Stimulated activated CD4-positive, alpha-beta T cell treated with anti-CD3 and anti-CD28 coated beads, Interleukin-4, amount 100 ng/mL, for 24 hours (primary cell): ENCODE measurements around the gene SLC25A48.

ENCODE experiments used
- DNase-seq: peaks from one replicate; pipeline ENCODE4 v3.0.0-alpha.2; 2020

The SLC25A48 gene

GRCh38 chr5:135885031-135885430 lies 50.6 kb downstream of the SLC25A48 start:
- DNase-seq, result no peak

- DNase-seq, result no peak
Observed at GRCh38 chr5:135886136-135886535, 51.7 kb downstream of the SLC25A48 start.

DNA sequence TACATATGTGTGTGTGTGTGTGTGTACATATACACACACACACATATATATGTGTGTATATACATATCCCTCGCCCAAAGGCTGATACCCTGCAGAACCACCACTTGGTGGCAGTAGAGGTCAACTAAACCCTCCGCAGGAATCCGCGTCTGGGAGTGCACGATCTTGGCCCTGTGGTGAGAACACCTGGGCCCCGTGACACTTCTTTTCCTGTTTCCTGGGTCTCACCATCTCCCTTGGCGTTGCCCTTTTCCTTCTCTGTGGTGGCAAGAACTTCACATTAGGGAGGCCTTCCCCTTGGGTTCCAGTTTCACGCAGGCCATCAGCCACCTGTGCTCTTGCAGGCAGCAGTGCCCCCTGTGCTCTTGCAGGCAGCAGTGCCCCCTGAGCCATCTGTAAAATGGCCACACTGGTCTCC lies 53.0 kb downstream of the SLC25A48 start:
- peak; percentile 65 for DNase-seq

GRCh38 chr5:135887881-135888614 lies 53.6 kb downstream of the SLC25A48 start:
- no peak for DNase-seq

GRCh38 chr5:135890296-135890695 lies 55.8 kb downstream of the SLC25A48 start:
- no peak for DNase-seq

GRCh38 chr5:135890867-135891266 lies 56.4 kb downstream of the SLC25A48 start:
- DNase-seq, result peak; percentile 50

DNA sequence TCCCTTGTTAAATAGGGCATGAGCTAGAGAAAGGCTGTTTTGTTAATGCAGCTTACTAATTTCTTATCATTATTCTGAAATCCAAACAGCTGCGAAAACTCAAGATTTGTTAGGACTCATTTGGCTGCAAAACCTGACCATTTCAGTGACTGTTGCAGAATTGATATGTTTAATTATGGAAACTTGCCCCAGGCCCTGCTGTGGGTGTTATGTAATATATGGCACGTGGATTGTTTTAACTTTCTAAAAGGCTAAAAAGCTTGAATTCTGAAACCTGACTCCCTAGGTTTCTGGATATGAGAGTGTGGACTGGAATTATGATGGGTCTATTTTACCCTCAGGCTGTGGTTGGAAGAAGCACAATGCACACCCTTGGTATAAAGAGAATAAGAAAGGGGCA lies 56.8 kb downstream of the SLC25A48 start:
- no peak for DNase-seq

DNA sequence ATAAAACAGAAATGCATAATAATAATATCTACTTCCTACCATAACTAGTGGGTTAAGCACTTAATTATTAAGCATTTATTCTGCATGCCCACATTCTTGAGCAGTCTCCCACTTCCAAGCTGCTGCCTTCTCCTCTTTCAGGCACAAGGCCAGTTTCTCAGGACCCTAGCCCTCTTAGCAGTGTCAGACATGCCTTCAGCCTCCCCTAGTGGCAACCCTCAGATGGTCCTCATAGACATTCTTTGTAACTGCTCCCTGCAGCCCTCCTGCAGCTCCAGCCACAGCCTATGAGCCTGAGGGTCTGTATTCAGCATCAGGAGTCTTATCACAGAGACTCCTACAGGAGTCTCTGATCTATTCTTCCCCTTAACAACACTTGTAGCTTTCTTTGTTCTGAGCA lies 57.3 kb downstream of the SLC25A48 start:
- no peak for DNase-seq

DNA sequence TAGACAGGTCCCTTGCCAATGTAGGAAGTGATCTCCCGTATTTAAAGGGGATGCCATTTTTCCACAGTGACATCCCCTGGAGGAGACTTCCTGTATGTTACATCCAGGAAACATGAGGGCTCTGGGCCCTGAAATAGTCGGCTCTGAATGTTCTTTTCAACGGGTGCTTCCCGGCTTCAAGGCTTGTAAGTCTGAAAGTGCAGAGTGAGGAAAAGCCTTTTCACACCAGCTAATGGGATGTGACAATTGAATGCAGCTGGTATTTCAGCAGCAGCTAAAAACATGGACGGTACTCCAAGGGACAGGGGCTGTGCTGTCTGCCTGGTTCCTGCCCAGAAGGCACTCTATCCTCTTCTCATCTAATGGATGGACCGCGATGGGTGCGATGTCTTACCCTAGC lies 59.8 kb downstream of the SLC25A48 start:
- DNase-seq, result no peak

DNA sequence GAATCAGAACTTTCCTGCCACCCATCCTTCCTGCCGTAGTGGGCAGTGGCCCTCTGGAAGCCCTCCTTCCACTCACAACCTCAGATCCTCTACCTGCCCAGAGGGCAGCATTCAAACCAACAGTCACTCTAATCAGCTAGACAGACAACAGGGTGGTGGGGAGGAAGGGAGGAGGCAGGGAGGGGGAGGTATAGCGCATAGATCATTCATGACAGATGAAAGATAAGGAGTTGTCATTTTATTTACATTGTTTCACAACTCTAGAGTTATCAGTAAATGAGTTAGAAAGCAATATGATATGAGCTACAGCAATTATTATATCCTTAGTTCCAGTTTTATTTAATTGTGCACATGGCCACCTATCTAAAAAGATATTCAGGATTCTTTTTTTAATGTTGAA lies 60.3 kb downstream of the SLC25A48 start:
- no peak for DNase-seq

- DNase-seq, result no peak
Observed at GRCh38 chr5:135895474-135896006, 61.1 kb downstream of the SLC25A48 start, which contains the start of gene IL9. Gene IL9, minus strand, starts transcription at chr5:135895841. Its CDS starts 25 bp downstream, at chr5:135895816.

DNA sequence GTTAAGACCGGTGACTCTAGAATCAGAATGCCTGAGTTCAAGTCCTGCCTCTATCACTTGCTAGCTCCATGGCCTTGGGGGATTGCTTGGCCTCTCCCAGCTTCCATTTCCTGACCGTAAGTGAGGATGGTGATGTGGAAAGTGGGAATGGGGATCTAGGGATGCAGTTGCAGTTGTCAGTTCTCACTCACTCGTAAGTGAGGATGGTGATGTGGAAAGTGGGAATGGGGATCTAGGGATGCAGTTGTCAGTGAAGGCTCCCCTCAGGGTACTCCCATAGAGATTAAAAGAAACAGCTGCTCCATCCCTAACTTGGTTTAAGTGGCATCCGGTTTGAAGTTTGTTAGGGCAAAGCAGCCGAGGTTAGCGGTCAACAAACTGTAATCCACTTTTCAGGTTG lies 64.2 kb downstream of the SLC25A48 start:
- DNase-seq, result no peak

DNA sequence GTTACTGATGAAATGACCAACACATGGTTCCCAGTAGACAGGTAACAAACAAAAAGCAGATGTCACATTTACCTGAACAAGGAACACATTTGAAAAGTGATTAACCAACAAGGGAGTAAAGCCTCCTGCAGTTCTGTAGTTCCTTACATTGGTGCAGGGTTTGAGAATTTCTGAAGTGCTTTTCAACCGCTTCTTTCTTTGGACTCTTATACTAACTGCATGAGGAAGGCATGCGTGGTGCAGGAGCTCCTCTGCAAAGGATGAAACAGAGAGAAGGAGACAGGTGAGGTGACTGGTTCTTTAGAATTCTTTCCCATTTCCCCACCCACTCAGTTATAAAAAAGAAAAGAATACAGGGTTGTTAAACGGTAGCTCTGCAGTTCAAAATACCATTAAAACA lies 65.8 kb downstream of the SLC25A48 start:
- no peak for DNase-seq

- no peak for DNase-seq
Observed at GRCh38 chr5:135901633-135902032, 67.2 kb downstream of the SLC25A48 start.

DNA sequence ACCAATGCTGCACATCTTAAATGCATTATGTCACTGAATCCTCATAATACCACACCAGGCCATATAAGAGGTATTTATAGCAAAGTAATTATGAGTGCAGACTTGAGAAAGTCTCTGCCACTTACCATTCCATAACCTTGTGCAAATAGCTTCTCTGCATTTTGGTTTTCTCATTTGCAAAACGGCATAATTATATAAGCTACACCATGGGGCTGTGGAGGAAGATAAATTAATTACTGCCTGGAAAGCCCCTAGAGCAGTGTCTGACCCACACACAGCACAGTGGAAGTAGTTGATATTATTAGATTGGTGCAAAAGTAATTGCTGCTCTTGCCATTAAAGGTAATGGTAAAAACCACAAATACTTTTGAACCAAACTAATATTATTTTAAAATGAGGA lies 70.7 kb downstream of the SLC25A48 start:
- no peak for DNase-seq

DNA sequence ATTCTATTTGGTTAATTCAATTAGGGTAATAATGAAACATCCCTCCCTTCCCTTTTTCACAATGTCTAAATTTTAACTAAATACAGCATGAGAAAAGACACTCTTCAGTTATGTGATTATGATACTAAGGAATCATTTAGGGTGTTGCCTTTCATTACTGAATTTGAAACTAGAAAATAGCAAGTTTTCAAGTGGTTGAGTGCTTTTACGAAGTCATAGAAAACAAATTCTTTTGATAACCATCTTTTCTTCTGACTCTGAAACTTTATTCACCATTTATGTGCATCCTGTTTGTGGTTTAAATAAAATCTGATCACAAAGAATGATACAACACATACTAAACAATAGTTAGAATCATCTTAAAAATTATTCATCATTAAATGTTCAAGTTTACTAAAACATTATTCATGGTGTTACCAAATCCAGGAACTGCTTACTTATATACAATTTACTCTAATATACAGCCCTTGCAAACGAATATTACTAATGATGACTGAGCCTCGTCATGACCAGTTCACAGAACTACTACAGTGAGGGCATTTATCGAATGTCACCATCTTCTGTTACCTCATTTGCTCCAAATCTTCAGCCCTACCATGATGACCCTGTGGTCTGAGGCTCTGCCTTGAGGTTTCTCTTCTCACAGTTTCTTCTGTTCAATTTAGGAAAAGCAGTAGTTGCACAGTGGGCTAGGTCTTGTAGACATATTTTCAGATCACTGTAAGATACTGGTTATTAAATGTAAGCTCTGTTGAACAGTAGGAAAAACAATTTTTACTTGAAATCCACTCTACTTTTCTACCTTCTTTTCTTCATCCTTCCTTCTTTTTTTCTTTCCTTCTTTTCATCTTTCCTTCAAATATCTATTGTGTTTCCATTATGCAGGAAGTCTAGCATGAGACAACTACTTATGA lies 79.5 kb downstream of the SLC25A48 start:
- no peak for DNase-seq

DNA sequence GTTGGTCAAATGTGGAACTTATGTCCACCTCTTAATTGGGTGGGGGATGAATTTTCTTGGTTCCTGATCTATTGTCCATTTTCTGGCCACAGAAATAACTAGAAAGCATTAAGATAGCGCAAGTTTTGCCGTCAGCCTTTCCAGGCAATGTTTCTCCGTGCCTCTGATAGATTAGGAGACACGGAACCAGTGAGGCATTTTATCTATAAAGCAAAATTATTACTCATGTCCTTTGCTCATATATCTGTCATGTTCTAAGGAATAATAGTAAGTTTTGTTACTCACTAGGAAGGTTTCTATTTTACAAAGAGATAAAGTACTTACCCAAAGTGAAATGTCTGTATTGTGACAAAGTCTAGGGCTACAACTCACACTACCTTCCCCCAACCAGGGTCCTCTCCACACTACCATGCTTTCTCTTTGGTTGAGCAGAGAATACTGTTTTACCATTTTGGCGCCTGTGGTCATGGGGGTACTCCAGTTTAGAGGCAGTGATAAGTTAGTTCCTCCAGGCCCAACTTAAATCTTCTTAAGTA lies 81.1 kb downstream of the SLC25A48 start:
- no peak for DNase-seq

DNA sequence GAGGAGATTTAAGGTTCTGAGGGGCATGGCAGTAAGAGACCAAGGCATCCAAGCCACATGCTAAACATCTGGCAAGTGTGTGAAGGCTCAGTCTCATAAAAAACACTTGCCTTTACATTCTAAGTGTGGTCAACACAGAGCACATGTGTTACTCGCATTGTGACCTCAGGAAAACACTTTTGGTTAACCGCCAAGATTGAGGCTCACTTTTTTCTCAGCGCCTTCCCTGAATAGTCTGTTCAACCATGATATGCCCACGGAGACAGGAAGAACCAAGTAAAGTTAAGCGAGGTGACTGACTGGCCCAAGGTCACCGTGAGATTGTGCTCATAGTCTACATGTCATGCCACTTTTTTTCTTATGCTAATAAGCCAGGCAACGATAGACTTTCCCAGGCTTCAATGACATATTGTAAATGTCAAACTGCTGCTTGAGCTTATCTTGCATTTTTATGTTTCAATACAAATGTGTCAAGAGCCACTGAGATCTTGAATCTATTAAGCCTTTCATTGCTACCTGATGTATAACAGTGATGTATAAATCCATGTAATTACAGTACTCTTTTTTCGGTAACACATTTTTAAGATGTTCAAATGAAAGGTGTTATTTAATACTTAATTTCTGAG lies 82.3 kb downstream of the SLC25A48 start:
- no peak for DNase-seq

DNA sequence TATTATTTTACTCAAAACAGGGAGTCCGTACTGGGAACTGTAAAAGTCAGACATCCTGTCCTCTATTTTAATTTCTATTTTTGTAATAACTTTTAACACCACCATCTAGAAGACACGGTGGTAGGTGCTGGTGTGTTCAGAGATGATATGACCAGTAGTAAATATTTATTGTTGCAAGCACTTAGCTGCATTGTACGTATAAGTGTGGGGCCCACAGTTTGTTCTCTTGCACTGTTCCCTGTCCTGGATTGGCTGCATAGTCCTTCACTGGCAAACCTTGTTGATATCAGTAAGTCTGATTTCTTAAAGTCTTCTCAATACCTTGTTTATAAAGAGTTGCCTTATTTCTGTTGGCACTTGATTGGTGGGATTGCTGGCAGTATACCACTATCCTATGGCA lies 85.7 kb downstream of the SLC25A48 start:
- DNase-seq, result no peak

DNA sequence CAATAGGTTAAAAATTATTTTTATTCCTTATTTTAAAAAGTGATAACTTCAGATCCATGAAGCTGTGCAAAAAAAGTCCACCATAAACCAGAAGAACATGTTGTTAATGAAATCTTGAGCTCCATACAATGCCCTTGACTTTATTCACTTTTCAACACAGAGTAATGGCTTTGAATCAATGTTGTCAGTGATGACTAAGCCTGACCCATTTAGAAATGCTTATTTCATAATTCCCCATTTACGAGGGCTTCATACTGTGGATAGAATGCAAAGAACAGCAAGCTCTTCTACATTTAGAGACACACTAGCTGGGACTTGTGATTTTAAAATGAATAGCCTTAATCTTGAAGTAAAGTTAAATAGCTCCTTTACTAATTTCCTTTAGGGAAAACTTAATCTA lies 86.9 kb downstream of the SLC25A48 start:
- no peak for DNase-seq

DNA sequence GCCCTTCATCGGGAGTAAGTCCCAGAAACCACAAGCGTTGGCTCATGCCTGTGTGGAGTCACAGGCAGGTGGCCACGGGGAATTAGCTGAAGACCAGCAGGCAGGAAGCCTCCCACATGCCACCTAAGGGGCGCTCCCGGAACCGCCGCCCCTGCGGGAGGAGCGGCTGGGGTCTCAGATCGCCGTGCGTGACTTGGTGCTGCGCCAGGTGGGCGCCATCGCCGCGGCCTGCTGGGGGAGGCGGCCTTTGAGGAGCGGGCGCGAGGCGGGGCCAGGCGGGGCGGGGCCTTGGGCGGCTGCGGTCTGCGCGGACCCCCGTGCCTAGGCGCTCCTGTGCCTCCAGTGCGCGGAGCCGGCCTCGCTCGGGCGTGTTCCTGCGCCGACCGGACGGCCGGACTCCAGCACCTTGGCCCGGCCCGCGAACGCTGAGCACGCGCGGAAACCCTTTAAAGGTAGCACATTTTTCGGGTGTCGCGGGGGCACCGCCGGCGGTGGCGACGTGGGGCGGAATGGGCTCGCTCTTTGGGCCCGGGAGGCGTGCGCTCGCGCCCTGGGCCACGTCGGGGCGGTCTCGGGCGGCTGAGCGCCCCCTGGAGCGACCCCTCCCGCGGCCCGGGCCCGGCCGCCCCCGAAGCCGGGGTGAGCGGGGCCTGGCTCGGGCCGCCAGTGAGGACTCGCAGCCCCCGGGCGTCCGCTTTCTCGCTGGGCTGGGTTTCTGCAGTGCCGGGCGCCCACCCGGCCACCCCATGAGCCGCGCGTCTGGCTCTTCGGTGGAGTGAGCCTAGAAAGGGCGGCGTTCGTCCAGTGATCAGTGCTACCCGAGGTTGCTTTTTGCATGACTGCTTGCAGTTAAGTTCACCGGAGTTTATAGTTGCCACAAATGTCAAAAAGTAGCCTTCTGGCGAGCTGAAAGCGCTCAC lies 95.8 kb downstream of the SLC25A48 start:
- no peak for DNase-seq

- no peak for DNase-seq
Observed at GRCh38 chr5:135930949-135931295, 96.5 kb downstream of the SLC25A48 start.
